Nephron (organoid): ENCODE data around the gene C1QL4.
"Not testable (repeated sequence)": the region's sequence is repeated elsewhere in the genome, so short reads cannot be mapped to it uniquely, and the experiment has no call there.

ENCODE experiments used
- H3K27ac Mint-ChIP-seq, 3 experiments: 2 replicates each; pipeline ENCODE4 v1.8.0; 2020; ENCODE audit warnings: mixed read lengths in 3 of 3, mild to moderate bottlenecking in 2 of 3, moderate library complexity in 1 of 3
- H3K27me3 Mint-ChIP-seq: 2 replicates; pipeline ENCODE4 v1.8.0; 2021; ENCODE audit warnings: low read depth, mild to moderate bottlenecking, moderate library complexity, mixed read lengths
- H3K36me3 Mint-ChIP-seq: 2 replicates; pipeline ENCODE4 v1.8.0; 2020; ENCODE audit warnings: low read depth, mixed read lengths
- H3K4me1 Mint-ChIP-seq: 2 replicates; pipeline ENCODE4 v1.8.0; 2020; ENCODE audit warnings: mixed read lengths
- H3K4me3 Mint-ChIP-seq, 3 experiments: 2 replicates each; pipeline ENCODE4 v1.8.0; 2020; ENCODE audit warnings: mild to moderate bottlenecking in 3 of 3, mixed read lengths in 3 of 3, moderate library complexity in 2 of 3
- H3K9me3 Mint-ChIP-seq: 2 replicates; pipeline ENCODE4 v1.8.0; 2020; ENCODE audit warnings: mixed read lengths
- TF ChIP-seq, protein P1 (sequence below), 3 experiments: fragments of 200-600 bp; sonication (generic); IDR thresholded peaks; one replicate each; pipeline ENCODE4 v1.5.0; 2021; ENCODE audit warnings: antibody characterized with exemption in 3 of 3; ENCODE audit not compliant: unreplicated experiment in 3 of 3

The C1QL4 gene

DNA sequence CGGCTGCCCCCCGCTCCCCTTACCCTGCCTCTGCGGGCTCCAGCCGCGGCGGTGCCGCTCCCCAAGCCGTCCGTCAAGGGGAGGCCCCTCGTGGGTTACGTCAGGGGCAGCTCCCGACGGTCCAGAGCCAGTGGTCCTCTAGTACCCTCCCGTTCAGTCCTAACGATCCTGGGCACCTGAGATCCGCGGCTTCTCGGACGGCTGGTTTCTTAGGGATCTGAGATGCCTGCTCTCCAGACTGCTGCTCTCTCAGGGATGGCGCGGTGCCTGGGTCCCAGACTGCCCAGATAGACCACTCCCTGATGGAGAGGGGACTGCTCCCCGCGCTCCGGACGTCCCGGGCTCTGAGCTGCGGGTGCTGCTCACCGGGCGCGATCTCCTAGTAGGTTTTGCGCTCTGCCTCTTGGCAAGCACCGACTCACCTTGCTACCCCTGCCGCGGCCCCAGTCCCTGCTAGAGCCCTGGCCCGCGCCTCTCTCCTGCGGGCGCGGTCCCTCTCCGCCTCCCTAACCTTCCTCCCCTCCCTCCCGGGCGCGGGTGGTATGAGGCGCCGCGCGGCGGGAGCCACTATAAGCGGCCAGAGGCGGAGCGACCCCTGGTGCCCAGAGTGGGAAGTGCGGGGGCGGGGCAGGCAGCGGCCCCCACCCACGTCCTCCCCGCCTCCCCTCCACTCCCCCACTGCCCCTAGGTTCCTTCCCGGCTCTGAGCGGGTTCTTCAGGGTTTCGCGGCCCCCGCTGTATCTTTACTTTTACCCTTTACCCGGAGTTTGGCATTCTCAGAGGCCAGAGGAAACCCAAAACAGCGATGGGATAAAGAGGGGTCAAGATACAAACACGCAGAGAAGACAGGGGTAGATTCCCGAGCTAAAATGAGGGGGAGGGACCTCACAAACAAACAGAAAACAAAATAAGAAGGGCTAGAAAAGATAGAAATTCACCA, at the start of gene C1QL4:
Gene C1QL4 (minus strand): TSS at position 544 of the 940 bp plus-strand sequence. CDS start 711 bp downstream, outside the sequence.
- Mint-ChIP-seq H3K4me1 (peaks cover 56% of the 10 kb centered on the region), H3K4me3 (peak within 1 kb of the TSS; percentile 26 to 73 (median 66)), H3K27ac (peak within 1 kb of the TSS in 2 of 3 experiments; percentile 7 to 11), H3K27me3 (peaks cover 85% of the 10 kb centered on the region), H3K36me3 (no peaks in the 10 kb centered on the region), H3K9me3 (no peaks in the 10 kb centered on the region)
- TF ChIP-seq, protein P1, sequence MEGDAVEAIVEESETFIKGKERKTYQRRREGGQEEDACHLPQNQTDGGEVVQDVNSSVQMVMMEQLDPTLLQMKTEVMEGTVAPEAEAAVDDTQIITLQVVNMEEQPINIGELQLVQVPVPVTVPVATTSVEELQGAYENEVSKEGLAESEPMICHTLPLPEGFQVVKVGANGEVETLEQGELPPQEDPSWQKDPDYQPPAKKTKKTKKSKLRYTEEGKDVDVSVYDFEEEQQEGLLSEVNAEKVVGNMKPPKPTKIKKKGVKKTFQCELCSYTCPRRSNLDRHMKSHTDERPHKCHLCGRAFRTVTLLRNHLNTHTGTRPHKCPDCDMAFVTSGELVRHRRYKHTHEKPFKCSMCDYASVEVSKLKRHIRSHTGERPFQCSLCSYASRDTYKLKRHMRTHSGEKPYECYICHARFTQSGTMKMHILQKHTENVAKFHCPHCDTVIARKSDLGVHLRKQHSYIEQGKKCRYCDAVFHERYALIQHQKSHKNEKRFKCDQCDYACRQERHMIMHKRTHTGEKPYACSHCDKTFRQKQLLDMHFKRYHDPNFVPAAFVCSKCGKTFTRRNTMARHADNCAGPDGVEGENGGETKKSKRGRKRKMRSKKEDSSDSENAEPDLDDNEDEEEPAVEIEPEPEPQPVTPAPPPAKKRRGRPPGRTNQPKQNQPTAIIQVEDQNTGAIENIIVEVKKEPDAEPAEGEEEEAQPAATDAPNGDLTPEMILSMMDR (IDR thresholded peaks at IDR 0.05; ENCODE audit: unreplicated experiment in 3 of 3): peak; percentile 99

DNA sequence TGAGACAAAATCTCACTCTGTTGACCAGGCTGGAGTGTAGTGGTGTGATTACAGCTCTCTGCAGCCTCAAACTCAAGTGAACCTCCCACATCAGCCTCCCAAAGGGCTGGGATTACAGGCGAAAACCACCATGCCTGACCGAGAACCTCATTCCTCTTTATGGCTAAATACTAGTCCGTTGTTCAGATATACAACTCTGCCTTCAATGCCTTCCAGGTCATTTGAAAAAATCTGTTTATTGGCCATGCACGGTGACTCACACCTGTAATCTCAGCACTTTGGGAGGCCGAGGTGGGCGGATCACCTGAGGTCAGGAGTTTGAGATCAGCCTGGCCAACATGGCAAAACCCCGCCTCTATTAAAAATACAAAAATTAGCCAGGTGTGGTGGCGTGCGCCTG, 43.2 kb upstream of the C1QL4 start:
- H3K4me3 Mint-ChIP-seq, H3K27ac Mint-ChIP-seq, H3K27me3 Mint-ChIP-seq, H3K9me3 Mint-ChIP-seq: not testable (repeated sequence)
- peaks cover 13% of the 10 kb centered on the region for H3K4me1 Mint-ChIP-seq
- H3K36me3 Mint-ChIP-seq: peaks cover 11% of the 10 kb centered on the region

DNA sequence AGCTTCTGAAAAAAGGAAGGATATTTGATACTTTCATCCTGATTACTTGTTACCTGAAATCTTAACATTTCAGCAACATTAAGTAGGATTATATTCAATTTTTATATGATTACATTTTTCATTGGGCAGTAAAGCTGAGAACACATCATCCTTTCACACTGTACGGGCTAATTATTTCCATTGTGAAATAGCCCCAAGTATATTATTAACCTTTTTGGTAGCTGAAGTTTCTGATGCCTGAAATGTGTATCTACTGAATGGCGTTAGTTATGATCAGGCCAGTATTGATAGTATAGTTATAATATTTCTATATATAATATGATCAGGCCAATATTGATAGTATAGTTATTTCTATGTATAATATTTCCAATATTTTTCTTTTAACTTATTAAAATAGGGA, 40.4 kb upstream of the C1QL4 start:
- H3K9me3 Mint-ChIP-seq: no peaks in the 10 kb centered on the region
- TF ChIP-seq, protein P1 (IDR thresholded peaks at IDR 0.05; ENCODE audit: unreplicated experiment in 3 of 3): no peak
- no peak overlapping the region for H3K27ac Mint-ChIP-seq
- peaks cover 22% of the 10 kb centered on the region for H3K4me1 Mint-ChIP-seq
- peaks cover 9% of the 10 kb centered on the region for H3K36me3 Mint-ChIP-seq
- no peaks in the 10 kb centered on the region for H3K27me3 Mint-ChIP-seq
- H3K4me3 Mint-ChIP-seq: no peak overlapping the region

DNA sequence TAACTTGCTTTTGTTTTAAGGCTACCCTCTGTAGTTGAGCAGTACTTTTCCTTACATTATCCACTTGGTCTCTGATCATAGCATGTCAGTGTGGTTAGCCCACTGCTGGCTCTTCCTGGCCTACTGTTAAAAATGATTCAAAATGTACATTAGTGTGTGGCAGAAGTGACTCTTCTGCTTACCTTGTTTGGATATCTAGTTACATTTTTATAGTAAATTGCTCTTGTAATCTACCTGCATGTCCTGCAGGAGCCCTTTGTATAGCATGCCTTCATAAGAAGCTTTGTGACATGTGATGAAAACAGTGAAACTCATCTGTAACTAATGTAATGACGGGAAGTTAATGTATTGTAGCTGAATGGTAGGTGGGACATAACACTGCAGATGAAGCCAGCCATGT, 38.4 kb upstream of the C1QL4 start:
- TF ChIP-seq, protein P1 (IDR thresholded peaks at IDR 0.05; ENCODE audit: unreplicated experiment in 3 of 3): no peak
- Mint-ChIP-seq H3K27ac (peak overlapping the region; percentile 10 to 71 (median 35)), H3K4me3 (no peak overlapping the region), H3K4me1 (peaks cover 24% of the 10 kb centered on the region), H3K9me3 (no peaks in the 10 kb centered on the region), H3K36me3 (peaks cover 15% of the 10 kb centered on the region), H3K27me3 (no peaks in the 10 kb centered on the region)

DNA sequence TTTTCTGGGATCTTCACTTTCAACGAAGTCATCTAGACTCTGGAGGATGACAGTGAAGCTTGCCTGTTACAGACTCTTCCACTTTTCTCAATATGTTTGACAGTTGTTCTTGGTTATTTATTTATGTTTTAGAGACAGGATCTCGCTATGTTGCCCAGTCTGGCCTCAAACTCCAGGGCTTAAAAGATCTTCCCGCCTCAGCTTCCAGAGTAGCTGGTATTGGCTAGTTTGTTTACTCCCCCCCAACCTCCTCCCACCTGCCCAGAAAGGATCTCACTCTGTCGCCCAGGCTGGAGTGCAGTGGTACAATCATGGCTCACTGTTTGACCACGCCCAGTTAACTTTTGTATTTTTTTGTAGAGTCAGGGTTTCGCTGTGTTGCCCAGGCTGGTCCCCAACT, 33.6 kb upstream of the C1QL4 start:
- Mint-ChIP-seq H3K27ac (no peak overlapping the region), H3K4me3 (peak overlapping the region in 2 of 3 experiments; percentile 16 to 85), H3K36me3 (peaks cover 12% of the 10 kb centered on the region), H3K27me3 (no peaks in the 10 kb centered on the region), H3K9me3 (no peaks in the 10 kb centered on the region), H3K4me1 (peaks cover 46% of the 10 kb centered on the region)
- TF ChIP-seq, protein P1 (IDR thresholded peaks at IDR 0.05; ENCODE audit: unreplicated experiment in 3 of 3): no peak

DNA sequence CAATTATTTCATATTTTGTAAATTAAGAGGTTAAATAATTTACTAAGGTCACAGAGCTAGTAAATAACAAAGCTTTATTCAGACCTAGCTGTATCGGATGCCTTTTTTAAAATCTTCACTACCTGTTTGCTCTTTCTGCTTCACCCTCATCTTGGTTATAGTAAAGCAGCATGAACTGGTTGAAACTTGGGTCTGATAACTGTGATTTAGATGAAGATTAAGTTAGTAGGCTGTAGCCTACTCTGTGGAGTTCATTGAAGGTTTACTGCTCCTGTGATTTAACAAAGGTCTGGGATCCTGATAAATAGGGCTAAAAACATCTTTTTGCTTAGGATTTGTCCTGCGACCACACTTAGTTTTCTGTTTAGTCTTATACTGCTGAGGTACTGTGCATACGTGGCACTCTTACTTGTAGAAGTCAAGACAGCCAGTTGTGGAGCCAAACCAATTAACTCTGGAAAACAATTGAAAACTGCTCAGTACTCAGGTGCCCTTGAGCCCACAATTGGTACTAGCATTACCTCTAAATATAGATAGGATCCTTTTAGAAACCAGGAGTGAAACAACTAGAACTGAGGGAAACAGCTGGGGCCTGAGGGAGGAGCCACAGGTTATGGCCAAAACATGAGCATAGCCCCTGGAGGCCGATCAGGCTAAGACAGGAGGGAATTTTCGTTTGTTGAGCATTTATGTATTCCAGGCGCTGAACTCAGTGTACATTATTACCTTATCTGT, 32.6 kb upstream of the C1QL4 start:
- Mint-ChIP-seq H3K27me3 (no peaks in the 10 kb centered on the region), H3K4me1 (peaks cover 38% of the 10 kb centered on the region), H3K9me3 (no peaks in the 10 kb centered on the region), H3K36me3 (peaks cover 12% of the 10 kb centered on the region), H3K27ac (peak overlapping the region; percentile 65 to 84 (median 68)), H3K4me3 (peak overlapping the region; percentile 66 to 85 (median 79))
- TF ChIP-seq, protein P1 (IDR thresholded peaks at IDR 0.05; ENCODE audit: unreplicated experiment in 3 of 3): peak; percentile 29 to 49 (median 34)
